ENCODE measurements around the gene PARVA.

DNA sequence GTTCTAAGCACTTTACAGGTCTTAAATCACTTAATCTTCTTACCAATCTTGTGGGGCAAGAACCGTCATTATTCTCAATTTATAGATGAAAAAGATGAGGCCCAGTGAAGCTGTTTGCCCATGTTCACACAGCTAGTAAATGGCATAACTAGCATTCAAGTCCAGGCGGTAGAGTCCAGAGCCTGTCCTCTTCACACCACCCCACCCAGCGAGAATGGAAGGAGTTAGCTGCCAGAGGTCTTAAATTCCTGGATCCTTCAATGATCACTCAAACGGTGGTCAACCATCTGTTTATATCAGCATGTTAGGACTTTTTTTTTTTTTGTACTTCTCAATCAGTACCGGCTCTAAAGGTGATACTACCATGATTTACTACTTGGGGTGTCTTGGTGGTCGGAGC lies 43.3 kb downstream of the PARVA start:
- TF ChIP-seq POLR2A (IDR thresholded peaks at IDR 0.05): no peak
- TF ChIP-seq, protein P1, sequence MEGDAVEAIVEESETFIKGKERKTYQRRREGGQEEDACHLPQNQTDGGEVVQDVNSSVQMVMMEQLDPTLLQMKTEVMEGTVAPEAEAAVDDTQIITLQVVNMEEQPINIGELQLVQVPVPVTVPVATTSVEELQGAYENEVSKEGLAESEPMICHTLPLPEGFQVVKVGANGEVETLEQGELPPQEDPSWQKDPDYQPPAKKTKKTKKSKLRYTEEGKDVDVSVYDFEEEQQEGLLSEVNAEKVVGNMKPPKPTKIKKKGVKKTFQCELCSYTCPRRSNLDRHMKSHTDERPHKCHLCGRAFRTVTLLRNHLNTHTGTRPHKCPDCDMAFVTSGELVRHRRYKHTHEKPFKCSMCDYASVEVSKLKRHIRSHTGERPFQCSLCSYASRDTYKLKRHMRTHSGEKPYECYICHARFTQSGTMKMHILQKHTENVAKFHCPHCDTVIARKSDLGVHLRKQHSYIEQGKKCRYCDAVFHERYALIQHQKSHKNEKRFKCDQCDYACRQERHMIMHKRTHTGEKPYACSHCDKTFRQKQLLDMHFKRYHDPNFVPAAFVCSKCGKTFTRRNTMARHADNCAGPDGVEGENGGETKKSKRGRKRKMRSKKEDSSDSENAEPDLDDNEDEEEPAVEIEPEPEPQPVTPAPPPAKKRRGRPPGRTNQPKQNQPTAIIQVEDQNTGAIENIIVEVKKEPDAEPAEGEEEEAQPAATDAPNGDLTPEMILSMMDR (IDR thresholded peaks at IDR 0.05): no peak

Measured in stomach (tissue), 4 donors.